Measurements from ENCODE around the gene FETUB. TPM values are rescaled to one million over a fixed set of nuclear protein-coding genes. Genes with fewer than 3 reads are reported as not detected.
"Not testable (repeated sequence)": the region's sequence is repeated elsewhere in the genome, so short reads cannot be mapped to it uniquely, and the experiment has no call there.

FETUB gene
- total RNA-seq, 1 donor from 2014 or later, result not detected

DNA sequence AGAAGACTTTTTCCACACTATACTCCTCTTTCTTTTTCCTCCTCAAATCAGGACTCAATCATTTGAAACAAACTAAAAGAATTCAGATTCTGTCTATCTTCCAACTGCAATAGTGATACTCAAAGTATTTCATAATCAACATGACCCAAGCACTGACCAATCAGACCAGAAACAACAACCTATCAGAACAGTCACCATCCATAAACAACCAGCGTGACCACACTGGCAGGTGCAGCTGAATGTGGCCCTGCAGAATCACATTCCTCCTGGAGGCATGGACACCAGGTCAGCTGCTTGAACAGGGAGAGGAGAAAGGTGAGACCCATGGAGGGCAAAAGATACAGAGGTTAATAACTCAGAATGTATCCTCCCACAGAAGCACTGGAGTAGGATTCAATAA lies 39.0 kb downstream of the FETUB start:
- ATAC-seq, result peak; percentile 39

GRCh38 chr3:186680869-186681268 lies 40.7 kb downstream of the FETUB start:
- ATAC-seq, result peak; percentile 82

DNA sequence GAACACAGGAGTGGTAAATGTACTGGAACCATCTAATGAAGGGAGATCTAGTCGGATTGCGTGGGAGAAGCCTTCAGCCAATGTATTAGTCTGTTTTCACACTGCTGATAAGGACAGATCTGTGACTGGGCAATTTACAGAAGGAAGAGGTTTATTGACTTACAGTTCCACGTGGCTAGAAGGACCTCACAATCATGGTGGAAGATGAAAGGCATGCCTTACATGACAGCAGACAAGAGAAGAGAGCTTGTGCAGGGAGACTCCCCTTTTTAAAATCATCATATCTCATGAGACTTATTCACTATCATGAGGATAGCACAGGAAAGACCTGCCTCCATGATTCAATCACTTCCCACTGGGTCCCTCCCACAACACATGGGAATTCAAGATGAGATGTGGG lies 42.6 kb downstream of the FETUB start:
- ATAC-seq, result no peak

GRCh38 chr3:186683979-186684378 lies 43.8 kb downstream of the FETUB start:
- ATAC-seq, result no peak

GRCh38 chr3:186686475-186686874 lies 46.3 kb downstream of the FETUB start:
- not testable (repeated sequence) for ATAC-seq

DNA sequence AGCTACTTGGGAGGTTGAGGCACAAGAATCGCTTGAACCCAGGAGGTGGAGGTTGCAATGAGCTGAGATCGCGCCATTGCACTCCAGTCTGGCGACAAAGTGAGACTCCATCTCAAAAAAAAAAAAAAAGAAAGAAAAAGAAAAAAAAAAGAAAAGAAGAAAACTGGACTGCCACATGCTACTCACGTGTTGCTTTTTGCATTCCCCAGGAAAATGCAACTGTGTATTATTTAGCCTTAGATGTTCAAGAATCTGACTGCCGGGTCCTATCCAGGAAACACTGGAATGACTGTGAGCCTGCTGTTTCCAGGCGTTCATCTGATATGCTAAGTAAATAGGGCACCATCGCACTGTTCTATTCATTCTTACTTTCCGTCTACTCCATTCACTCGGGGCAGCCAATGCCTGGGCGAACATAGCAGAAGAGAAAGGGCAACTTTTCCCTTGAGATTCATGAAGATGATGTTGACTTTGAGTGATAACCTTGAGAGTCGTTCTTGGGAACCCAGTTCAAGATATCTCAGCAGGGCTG lies 47.0 kb downstream of the FETUB start:
- ATAC-seq, result no peak

DNA sequence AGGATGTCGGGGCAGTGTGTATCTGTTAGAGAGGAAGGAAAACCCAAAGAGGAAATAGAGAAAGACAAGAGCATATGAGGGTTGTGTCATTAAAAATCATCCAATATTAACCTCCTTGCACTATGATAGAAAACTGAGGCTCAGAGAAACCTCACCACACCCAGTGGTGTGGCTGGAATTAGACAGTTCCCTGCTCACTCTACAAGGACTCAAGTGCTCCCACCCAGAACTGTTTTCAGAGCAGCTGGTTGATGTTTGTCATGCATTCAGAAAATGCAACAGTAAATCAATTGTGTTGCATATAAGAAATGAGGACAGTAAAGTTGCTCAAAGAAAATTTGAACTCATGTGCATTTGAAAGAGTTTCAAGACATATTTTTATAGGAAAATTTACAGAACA lies 50.1 kb downstream of the FETUB start:
- not testable (repeated sequence) for ATAC-seq

- ATAC-seq, result no peak
Observed at GRCh38 chr3:186691676-186692075, 51.5 kb downstream of the FETUB start.

GRCh38 chr3:186693843-186694242 lies 53.6 kb downstream of the FETUB start:
- no peak for ATAC-seq

DNA sequence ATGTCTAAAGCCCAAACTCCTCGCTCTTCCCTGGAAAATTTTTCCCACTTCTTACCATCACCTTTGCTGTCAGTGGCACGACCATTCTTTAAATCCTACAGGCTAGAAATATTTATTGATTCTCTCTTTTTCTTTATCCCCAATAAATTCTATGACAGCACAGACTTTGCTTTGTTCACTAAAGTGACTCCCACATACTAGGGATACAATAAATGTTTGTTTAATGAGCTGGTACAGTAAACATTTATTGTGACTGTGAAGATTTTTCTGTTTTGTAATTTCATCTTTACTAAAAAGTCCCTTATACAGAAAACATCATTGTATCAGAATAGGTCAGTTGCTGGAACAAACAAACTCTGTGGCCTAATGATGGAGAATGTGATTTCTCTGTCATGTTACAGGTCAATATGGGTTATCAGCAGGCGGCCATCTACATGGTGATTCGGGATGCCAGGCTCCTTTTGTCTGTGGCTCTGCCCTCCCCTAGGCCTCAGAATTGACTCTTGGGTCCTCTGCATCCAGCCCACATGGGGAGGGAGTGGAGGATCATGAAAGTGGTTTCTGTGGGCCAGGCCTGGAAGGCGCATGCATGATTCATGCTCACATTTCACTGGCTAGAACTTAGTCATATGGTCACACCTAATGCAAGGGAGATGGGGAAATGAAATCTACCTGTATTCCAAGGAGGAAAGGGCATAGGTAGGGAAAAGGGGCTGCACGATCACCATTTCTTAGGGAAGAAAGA lies 54.3 kb downstream of the FETUB start:
- peak; percentile 31 for ATAC-seq

- ATAC-seq, result no peak
Observed at GRCh38 chr3:186696522-186696921, 56.3 kb downstream of the FETUB start.

DNA sequence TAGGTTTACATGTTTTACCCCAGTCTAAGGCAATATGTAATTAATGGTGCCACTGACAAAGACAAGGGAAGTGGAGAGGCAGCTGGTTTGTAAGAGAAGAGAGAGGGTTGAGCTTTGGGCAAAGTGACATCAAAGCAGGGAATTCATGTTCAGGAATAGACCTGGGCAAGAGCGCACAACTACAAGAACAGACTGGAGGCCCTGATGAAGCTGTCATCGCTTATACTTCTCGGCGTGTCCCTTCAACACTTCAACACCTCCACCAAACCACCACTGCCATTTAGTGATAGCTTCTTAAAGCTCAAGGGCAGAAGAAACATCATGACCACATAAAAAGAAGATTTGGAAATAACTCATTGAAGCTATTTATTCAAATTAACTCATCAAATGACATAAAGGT lies 57.3 kb downstream of the FETUB start:
- no peak for ATAC-seq

DNA sequence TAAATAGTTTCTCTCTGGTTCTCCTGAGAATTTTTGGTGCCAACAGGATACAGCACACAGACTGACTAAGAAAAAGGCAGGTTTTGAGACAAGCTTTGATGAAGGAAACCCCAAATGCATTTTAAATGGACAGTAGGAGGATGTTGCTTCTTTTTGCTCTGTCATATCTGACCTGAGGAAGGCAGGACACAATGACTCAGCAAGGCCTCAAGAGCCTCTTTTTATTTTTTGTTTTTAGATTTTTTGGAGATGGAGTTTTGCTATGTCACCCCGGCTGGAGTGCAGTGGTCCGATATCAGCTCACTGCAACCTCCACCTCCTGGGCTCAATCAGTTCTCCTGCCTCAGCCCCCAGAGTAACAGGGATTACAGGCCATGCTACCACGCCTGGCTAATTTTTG lies 60.1 kb downstream of the FETUB start:
- no peak for ATAC-seq

GRCh38 chr3:186702451-186702850 lies 62.3 kb downstream of the FETUB start:
- ATAC-seq, result not testable (repeated sequence)

Other genes starting within 250 kb of the FETUB start
- 1.2 TPM for gene CRYGS, start 96.0 kb upstream of the FETUB start, total RNA-seq
- gene TBCCD1, start 73.1 kb upstream of the FETUB start, total RNA-seq, result 6.6 TPM
- 24.0 TPM for gene DNAJB11, start 69.7 kb upstream of the FETUB start, total RNA-seq
- gene AHSG, start 27.3 kb upstream of the FETUB start, total RNA-seq, result not detected
- 0.12 TPM for gene HRG, start 25.6 kb downstream of the FETUB start, total RNA-seq
- gene KNG1, start 77.0 kb downstream of the FETUB start, total RNA-seq, result not detected
- 118 TPM for gene EIF4A2, start 143.2 kb downstream of the FETUB start, total RNA-seq
- 18.2 TPM for gene RFC4, start 166.1 kb downstream of the FETUB start, total RNA-seq
- gene ADIPOQ, start 202.3 kb downstream of the FETUB start, total RNA-seq, result 0.08 TPM